Esophagus muscularis mucosa (tissue), 4 donors: ENCODE results near the gene PAPLN. TPM values are rescaled to one million over a fixed set of nuclear protein-coding genes. Genes with fewer than 3 reads are reported as not detected.

Experiments used
- DNase-seq: peaks from one replicate; pipeline ENCODE4 v3.0.0-alpha.2; 2017; ENCODE audit errors: extremely low spot score
- H3K27ac ChIP-seq, 4 donors: fragments of 200-600 bp; sonication (generic); replicated peaks in 1 of 4; 1 replicate in 3 of 4; 2 replicates in 1 of 4; pipeline ENCODE4 v1.5.1; 2016 to 2019; ENCODE audit warnings: mild to moderate bottlenecking in 1 of 4
- H3K27me3 ChIP-seq, 4 donors: fragments of 200-600 bp; sonication (generic); one replicate each; pipeline versions ENCODE4 v1.5.1 to v1.6.0; 2016 to 2019
- H3K36me3 ChIP-seq, 4 donors: fragments of 200-600 bp; sonication (generic); one replicate each; pipeline ENCODE4 v1.5.1; 2016 to 2019
- H3K4me1 ChIP-seq, 4 donors: fragments of 200-600 bp; sonication (generic); one replicate each; pipeline ENCODE4 v1.5.1; 2016 to 2019
- H3K4me3 ChIP-seq, 4 donors: fragments of 200-600 bp; sonication (generic); 1 replicate in 2 of 4; 2 replicates in 2 of 4; pipeline ENCODE4 v1.5.1; 2016 to 2019; ENCODE audit warnings: mild to moderate bottlenecking in 4 of 4, moderate library complexity in 1 of 4
- H3K9me3 ChIP-seq, 4 donors: fragments of 200-600 bp; sonication (generic); 1 replicate in 3 of 4; 2 replicates in 1 of 4; pipeline ENCODE4 v1.5.1; 2016 to 2019
- CTCF ChIP-seq, 3 experiments: fragments of 200-600 bp in 2 of 3; fragments of 450-650 bp in 1 of 3; sonication (generic) in 2 of 3; IDR thresholded peaks; one replicate each; pipeline ENCODE4 v1.5.1; 2017 to 2019; ENCODE audit warnings: antibody characterized with exemption in 3 of 3, mild to moderate bottlenecking in 2 of 3, moderate library complexity in 1 of 3
- EP300 ChIP-seq: sonication (generic); formaldehyde crosslinking; IDR thresholded peaks from one replicate; pipeline ENCODE4 v1.6.1; 2017; ENCODE audit warnings: antibody characterized with exemption
- POLR2A ChIP-seq: fragments of 450-650 bp; IDR thresholded peaks from one replicate; pipeline ENCODE4 v1.6.1; 2017; ENCODE audit warnings: antibody characterized with exemption, moderate library complexity, mild to moderate bottlenecking, low read depth
- POLR2AphosphoS5 ChIP-seq, 2 donors: sonication (generic); formaldehyde crosslinking; IDR thresholded peaks; one replicate each; pipeline ENCODE4 v1.6.1; 2017; ENCODE audit warnings: antibody characterized with exemption in 2 of 2
- whole genome bisulfite sequencing: methylation state at CpG from one replicate; pipeline ENCODE4 v1.1.5; 2018; 5-methylcytosine and 5-hydroxymethylcytosine counted together
- intact Hi-C: fragments of 100-400 bp; cut with DNase I; formaldehyde crosslinking; loops from one replicate; pipeline ENCODE4 v1.15.1; 2023
- total RNA-seq, 4 donors: library from RNA; depleted of rRNA; stranded (reverse); fragments of >200 nt; gene quantifications; one replicate each; pipeline versions ENCODE4 v1.1.0 to v1.2.1, GENCODE V29; 2016

The PAPLN gene
- total RNA-seq, 4 donors from 2014 or later, result 12.0 to 43.5 (median 24.1) TPM

GRCh38 chr14:73261075-73261474 is 23.8 kb downstream of the PAPLN start:
- Histone ChIP-seq H3K9me3 (no peaks in the 10 kb centered on the region), H3K36me3 (peaks cover 0 to 75% (median 25%) of the 10 kb centered on the region in 4 donors), H3K4me1 (no peaks in the 10 kb centered on the region), H3K27me3 (no peaks in the 10 kb centered on the region), H3K27ac (no peak overlapping the region), H3K4me3 (no peak overlapping the region)
- 85% methylated on average over 2 of the region's 6 CpGs for WGBS
- no peak for TF ChIP-seq CTCF (IDR thresholded peaks at IDR 0.05)
- no peak for TF ChIP-seq POLR2A
- TF ChIP-seq EP300, result no peak
- TF ChIP-seq POLR2AphosphoS5 (IDR thresholded peaks at IDR 0.05), result no peak
- intact Hi-C loops, result no loop called here
- DNase-seq, result no peak

GRCh38 chr14:73261520-73262426 is 24.5 kb downstream of the PAPLN start:
- Histone ChIP-seq H3K36me3 (peaks cover 0 to 80% (median 25%) of the 10 kb centered on the region in 4 donors), H3K4me1 (no peaks in the 10 kb centered on the region), H3K27me3 (no peaks in the 10 kb centered on the region), H3K27ac (no peak overlapping the region), H3K9me3 (no peaks in the 10 kb centered on the region), H3K4me3 (no peak overlapping the region)
- 94% methylated on average over 6 of the region's 15 CpGs for WGBS
- no peak for DNase-seq
- TF ChIP-seq CTCF (IDR thresholded peaks at IDR 0.05) (no peak), POLR2AphosphoS5 (IDR thresholded peaks at IDR 0.05) (no peak), EP300 (no peak), POLR2A (no peak)
- intact Hi-C loops, result no loop called here

- Histone ChIP-seq H3K4me3 (no peak overlapping the region), H3K36me3 (peaks cover 0 to 84% (median 25%) of the 10 kb centered on the region in 4 donors), H3K9me3 (no peaks in the 10 kb centered on the region), H3K27me3 (no peaks in the 10 kb centered on the region), H3K27ac (no peak overlapping the region), H3K4me1 (no peaks in the 10 kb centered on the region)
- intact Hi-C loops, result no loop called here
- TF ChIP-seq EP300, result no peak
- TF ChIP-seq POLR2A, result no peak
- no peak for TF ChIP-seq POLR2AphosphoS5 (IDR thresholded peaks at IDR 0.05)
- no peak for TF ChIP-seq CTCF (IDR thresholded peaks at IDR 0.05)
- no peak for DNase-seq
- 90% methylated on average over 15 of the region's 20 CpGs for WGBS
These were observed 25.3 kb downstream of the PAPLN start for GRCh38 chr14:73262427-73263183.

- Histone ChIP-seq H3K4me3 (no peak overlapping the region), H3K27ac (no peak overlapping the region), H3K27me3 (no peaks in the 10 kb centered on the region), H3K4me1 (no peaks in the 10 kb centered on the region), H3K36me3 (peaks cover 0 to 92% (median 25%) of the 10 kb centered on the region in 4 donors), H3K9me3 (no peaks in the 10 kb centered on the region)
- intact Hi-C loops, result no loop called here
- no peak for TF ChIP-seq CTCF (IDR thresholded peaks at IDR 0.05)
- TF ChIP-seq POLR2AphosphoS5 (IDR thresholded peaks at IDR 0.05), result no peak
- TF ChIP-seq EP300, result no peak
- TF ChIP-seq POLR2A, result no peak
- no peak for DNase-seq
- WGBS, result no CpG with 5 or more reads among the region's 7 CpGs
These were observed 26.3 kb downstream of the PAPLN start for GRCh38 chr14:73263606-73264005.
